Activated naive CD8-positive, alpha-beta T cell (primary cell): ENCODE data around the gene DOC2A.
"Not testable (repeated sequence)": the region's sequence is repeated elsewhere in the genome, so short reads cannot be mapped to it uniquely, and the experiment has no call there.

Experiments used
- H3K27ac Mint-ChIP-seq: one replicate; pipeline ENCODE4 v1.8.0; 2021; ENCODE audit warnings: mixed read lengths
- H3K27me3 Mint-ChIP-seq: one replicate; pipeline ENCODE4 v1.8.0; 2021; ENCODE audit warnings: mixed read lengths
- H3K36me3 Mint-ChIP-seq: one replicate; pipeline ENCODE4 v1.8.0; 2021; ENCODE audit warnings: mixed read lengths
- H3K4me1 Mint-ChIP-seq: one replicate; pipeline ENCODE4 v1.8.0; 2021; ENCODE audit warnings: low read depth, mixed read lengths
- H3K4me3 Mint-ChIP-seq: one replicate; pipeline ENCODE4 v1.8.0; 2021; ENCODE audit warnings: mild to moderate bottlenecking, mixed read lengths
- H3K9me3 Mint-ChIP-seq: one replicate; pipeline ENCODE4 v1.8.0; 2021; ENCODE audit warnings: low read depth, mixed read lengths

The DOC2A gene

GRCh38 chr16:30017277-30017656 is 6.4 kb upstream of the DOC2A start:
- no peak overlapping the region for H3K27ac Mint-ChIP-seq
- no peaks in the 10 kb centered on the region for H3K9me3 Mint-ChIP-seq
- peaks cover 3% of the 10 kb centered on the region for H3K4me1 Mint-ChIP-seq
- H3K36me3 Mint-ChIP-seq = no peaks in the 10 kb centered on the region
- H3K27me3 Mint-ChIP-seq = no peaks in the 10 kb centered on the region
- H3K4me3 Mint-ChIP-seq = no peak overlapping the region

GRCh38 chr16:30016555-30017276 is 5.9 kb upstream of the DOC2A start:
- H3K9me3 Mint-ChIP-seq = no peaks in the 10 kb centered on the region
- no peaks in the 10 kb centered on the region for H3K36me3 Mint-ChIP-seq
- H3K4me3 Mint-ChIP-seq = no peak overlapping the region
- H3K4me1 Mint-ChIP-seq = peaks cover 8% of the 10 kb centered on the region
- H3K27ac Mint-ChIP-seq = no peak overlapping the region
- peaks cover 2% of the 10 kb centered on the region for H3K27me3 Mint-ChIP-seq

DNA sequence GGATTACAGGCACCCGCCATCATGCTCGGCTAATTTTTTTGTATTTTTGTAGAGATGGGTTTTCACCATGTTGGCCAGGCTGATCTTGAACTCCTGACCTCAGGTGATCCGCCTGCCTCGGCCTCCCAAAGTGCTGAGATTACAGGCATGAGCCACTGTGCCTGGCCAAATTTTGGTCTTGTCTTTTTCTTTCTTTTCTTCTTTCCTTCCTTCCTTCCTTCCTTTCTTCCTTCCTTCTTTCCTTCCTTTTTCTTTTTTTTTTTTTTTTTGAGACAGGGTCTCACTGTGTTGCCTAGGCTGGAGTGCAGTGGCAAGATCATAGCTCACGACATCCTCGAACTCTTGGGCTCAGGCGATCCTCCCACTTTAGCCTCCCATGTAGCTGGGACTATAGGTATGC is 4.6 kb upstream of the DOC2A start:
- not testable (repeated sequence) for H3K27ac Mint-ChIP-seq, H3K27me3 Mint-ChIP-seq, H3K4me3 Mint-ChIP-seq, H3K9me3 Mint-ChIP-seq, H3K4me1 Mint-ChIP-seq, H3K36me3 Mint-ChIP-seq

- not testable (repeated sequence) for H3K4me3 Mint-ChIP-seq, H3K27ac Mint-ChIP-seq, H3K36me3 Mint-ChIP-seq, H3K27me3 Mint-ChIP-seq, H3K9me3 Mint-ChIP-seq, H3K4me1 Mint-ChIP-seq
These were observed 1.8 kb upstream of the DOC2A start for GRCh38 chr16:30012598-30012997.

GRCh38 chr16:30011714-30012504 is 1.1 kb upstream of the DOC2A start:
- Mint-ChIP-seq H3K36me3 (no peaks in the 10 kb centered on the region), H3K9me3 (no peaks in the 10 kb centered on the region), H3K27me3 (peaks cover 2% of the 10 kb centered on the region), H3K27ac (no peak overlapping the region), H3K4me1 (peaks cover 7% of the 10 kb centered on the region), H3K4me3 (peak overlapping the region; percentile 88)

GRCh38 chr16:30009990-30010843 is 610 bp downstream of the DOC2A start:
- H3K9me3 Mint-ChIP-seq = no peaks in the 10 kb centered on the region
- peak overlapping the region; percentile 46 for H3K27ac Mint-ChIP-seq
- no peaks in the 10 kb centered on the region for H3K36me3 Mint-ChIP-seq
- peak overlapping the region; percentile 77 for H3K4me3 Mint-ChIP-seq
- H3K27me3 Mint-ChIP-seq = peaks cover 2% of the 10 kb centered on the region
- H3K4me1 Mint-ChIP-seq = peaks cover 7% of the 10 kb centered on the region

GRCh38 chr16:30009085-30009862 is 1.6 kb downstream of the DOC2A start:
- Mint-ChIP-seq H3K4me1 (peaks cover 7% of the 10 kb centered on the region), H3K27ac (no peak overlapping the region), H3K36me3 (no peaks in the 10 kb centered on the region), H3K4me3 (peak overlapping the region; percentile 23), H3K27me3 (peaks cover 2% of the 10 kb centered on the region), H3K9me3 (no peaks in the 10 kb centered on the region)

DNA sequence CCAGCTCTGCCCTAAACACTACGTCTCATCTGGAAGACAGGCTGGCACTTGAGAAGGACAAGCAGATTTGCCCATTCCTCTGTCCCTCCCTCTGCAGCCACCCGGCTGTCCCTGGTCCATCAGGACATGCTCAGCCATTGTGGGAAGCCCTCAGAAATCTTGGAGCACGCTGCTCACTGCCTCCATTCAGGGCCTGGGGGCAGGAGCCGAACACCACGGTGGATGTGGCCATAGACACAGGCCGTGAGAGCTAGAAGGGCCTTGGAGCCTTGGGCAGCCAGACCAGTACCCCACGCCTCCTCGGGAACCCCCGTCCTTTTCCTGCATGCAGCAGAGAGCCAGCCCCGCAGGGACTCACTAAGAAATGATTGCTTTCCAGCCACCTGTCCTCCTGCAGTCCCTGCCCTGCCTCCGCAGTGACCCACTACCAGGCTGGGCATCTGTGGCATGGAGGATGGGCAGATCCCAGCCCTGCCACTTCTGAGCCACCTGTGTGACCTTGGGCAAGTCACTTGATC is 3.4 kb downstream of the DOC2A start:
- Mint-ChIP-seq H3K36me3 (no peaks in the 10 kb centered on the region), H3K4me1 (peaks cover 9% of the 10 kb centered on the region), H3K4me3 (no peak overlapping the region), H3K9me3 (no peaks in the 10 kb centered on the region), H3K27me3 (peaks cover 2% of the 10 kb centered on the region), H3K27ac (no peak overlapping the region)

DNA sequence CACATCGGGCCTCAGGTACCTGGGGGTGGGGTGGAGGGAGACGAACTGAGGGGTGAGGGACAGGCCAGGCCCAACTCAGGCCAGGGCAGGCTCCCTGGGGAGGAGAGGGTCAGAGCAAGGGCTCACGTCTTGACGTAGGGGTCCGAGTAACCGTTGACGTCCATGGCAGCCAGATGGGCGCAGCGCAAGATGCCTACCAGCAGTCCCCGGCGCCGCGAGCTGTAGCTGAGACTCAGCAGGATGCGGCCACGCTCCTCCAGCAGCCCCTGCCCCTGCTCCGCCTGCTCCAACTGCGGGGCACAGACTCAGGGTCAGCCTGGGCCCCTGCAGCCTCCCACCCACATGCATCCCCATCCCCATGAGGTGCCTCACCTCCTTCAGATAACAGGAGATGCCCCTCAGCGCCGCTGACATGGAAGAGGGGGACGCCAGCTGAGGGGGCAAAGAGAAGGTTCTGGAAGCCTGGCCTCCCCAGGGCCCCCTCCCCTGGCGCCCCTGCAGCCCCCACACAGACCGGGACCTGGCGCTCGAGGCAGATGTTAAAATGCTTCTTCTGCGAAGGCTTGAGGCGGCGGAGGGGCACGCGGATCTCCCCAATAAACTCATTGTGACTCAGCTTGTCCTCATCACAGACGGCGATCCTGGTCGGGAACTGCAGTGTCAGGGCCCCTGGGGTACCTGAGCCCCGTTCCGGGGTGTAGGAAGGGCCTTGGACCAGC is 4.0 kb downstream of the DOC2A start:
- Mint-ChIP-seq H3K27me3 (no peaks in the 10 kb centered on the region), H3K36me3 (no peaks in the 10 kb centered on the region), H3K9me3 (no peaks in the 10 kb centered on the region), H3K4me3 (no peak overlapping the region), H3K4me1 (peaks cover 8% of the 10 kb centered on the region), H3K27ac (no peak overlapping the region)

GRCh38 chr16:30006095-30006473 is 4.7 kb downstream of the DOC2A start:
- peaks cover 7% of the 10 kb centered on the region for H3K4me1 Mint-ChIP-seq
- no peak overlapping the region for H3K27ac Mint-ChIP-seq
- H3K9me3 Mint-ChIP-seq = no peaks in the 10 kb centered on the region
- H3K27me3 Mint-ChIP-seq = no peaks in the 10 kb centered on the region
- no peaks in the 10 kb centered on the region for H3K36me3 Mint-ChIP-seq
- H3K4me3 Mint-ChIP-seq = no peak overlapping the region

GRCh38 chr16:30005341-30006094 is 5.3 kb downstream of the DOC2A start:
- Mint-ChIP-seq H3K27ac (no peak overlapping the region), H3K36me3 (no peaks in the 10 kb centered on the region), H3K4me3 (no peak overlapping the region), H3K4me1 (peaks cover 7% of the 10 kb centered on the region), H3K9me3 (no peaks in the 10 kb centered on the region), H3K27me3 (no peaks in the 10 kb centered on the region)

- H3K4me3 Mint-ChIP-seq = no peak overlapping the region
- H3K27me3 Mint-ChIP-seq = no peaks in the 10 kb centered on the region
- H3K4me1 Mint-ChIP-seq = peaks cover 5% of the 10 kb centered on the region
- no peaks in the 10 kb centered on the region for H3K9me3 Mint-ChIP-seq
- no peak overlapping the region for H3K27ac Mint-ChIP-seq
- no peaks in the 10 kb centered on the region for H3K36me3 Mint-ChIP-seq
These were observed 6.0 kb downstream of the DOC2A start for GRCh38 chr16:30004811-30005242.

DNA sequence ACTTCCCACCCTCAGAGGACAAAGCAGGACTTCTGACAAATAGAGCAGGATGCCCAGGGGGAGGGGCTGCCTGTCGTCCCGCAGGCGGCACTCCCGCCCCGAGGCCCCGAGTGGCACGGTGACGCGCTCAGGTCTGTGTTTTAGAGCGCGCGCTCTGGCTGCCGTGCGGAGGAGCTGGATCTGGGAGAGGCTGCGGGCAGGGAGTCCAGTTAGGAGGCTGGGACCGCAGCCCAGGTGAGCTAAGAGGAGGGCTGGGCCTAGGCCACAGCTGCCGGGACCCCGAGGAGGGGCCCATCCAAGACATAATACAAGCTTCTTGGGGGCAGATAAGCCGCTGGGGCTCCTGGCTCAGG is 6.4 kb downstream of the DOC2A start:
- no peak overlapping the region for H3K27ac Mint-ChIP-seq
- no peak overlapping the region for H3K4me3 Mint-ChIP-seq
- H3K4me1 Mint-ChIP-seq = peaks cover 7% of the 10 kb centered on the region
- H3K36me3 Mint-ChIP-seq = no peaks in the 10 kb centered on the region
- no peaks in the 10 kb centered on the region for H3K27me3 Mint-ChIP-seq
- H3K9me3 Mint-ChIP-seq = no peaks in the 10 kb centered on the region
